WERI-Rb-1 (cell line): ENCODE data around the gene CKB.

Source experiments
- DNase-seq: peaks from one replicate; pipeline ENCODE4 v3.0.0-alpha.2; 2020
- H3K27ac ChIP-seq: fragments of 250-450 bp; sonication (Bioruptor Pico); 2 replicates; pipeline ENCODE4 v1.5.1; 2020; ENCODE audit warnings: mild to moderate bottlenecking, moderate library complexity
- H3K27me3 ChIP-seq: fragments of 250-450 bp; sonication (Bioruptor Pico); 2 replicates; pipeline ENCODE4 v1.5.1; 2021; ENCODE audit warnings: mild to moderate bottlenecking, low read depth, moderate library complexity; ENCODE audit not compliant: insufficient read depth, severe bottlenecking
- H3K36me3 ChIP-seq: fragments of 250-450 bp; sonication (Bioruptor Pico); 2 replicates; pipeline ENCODE4 v1.5.1; 2020; ENCODE audit warnings: mild to moderate bottlenecking, moderate library complexity
- H3K4me3 ChIP-seq: 2 replicates; pipeline ENCODE4 v1.5.1; 2011; ENCODE audit warnings: low read depth, mild to moderate bottlenecking, control low read depth, low read length
- H3K9me3 ChIP-seq: fragments of 250-450 bp; sonication (Bioruptor Pico); 2 replicates; pipeline ENCODE4 v1.5.1; 2021; ENCODE audit warnings: mild to moderate bottlenecking, moderate library complexity; ENCODE audit not compliant: severe bottlenecking
- TF ChIP-seq, protein P1 (sequence below): IDR thresholded peaks from 2 replicates; pipeline ENCODE4 v1.5.1; 2011; ENCODE audit warnings: low read depth, mild to moderate bottlenecking, control low read depth, inconsistent platforms, low read length

Gene CKB

DNA sequence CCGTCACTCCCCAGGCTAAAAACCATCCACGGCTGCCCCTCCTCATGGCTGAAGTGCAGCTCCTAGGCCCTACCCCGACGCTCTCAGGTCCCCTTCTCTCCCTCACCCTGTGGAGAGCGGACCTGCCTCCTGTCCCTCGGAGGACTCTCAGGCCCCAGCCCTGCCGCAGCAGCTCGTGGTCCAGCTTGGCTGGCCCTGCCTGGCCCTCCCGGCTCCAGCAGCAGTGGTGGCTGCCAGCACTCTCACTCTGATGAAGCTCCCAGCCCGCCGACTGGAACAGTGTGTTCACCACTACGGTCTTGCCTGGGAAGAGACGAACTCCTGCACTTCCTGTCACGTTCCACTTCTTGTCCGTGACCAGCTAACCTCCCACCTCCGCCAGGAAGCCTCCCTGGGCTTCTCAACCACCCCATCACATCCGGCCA, 28.7 kb upstream of the CKB start:
- Histone ChIP-seq H3K27me3 (no peaks in the 10 kb centered on the region), H3K36me3 (peaks cover 4% of the 10 kb centered on the region; the same call in 1 of the 2 replicates), H3K9me3 (no peaks in the 10 kb centered on the region), H3K4me3 (no peak overlapping the region), H3K27ac (no peak overlapping the region)
- TF ChIP-seq, protein P1, sequence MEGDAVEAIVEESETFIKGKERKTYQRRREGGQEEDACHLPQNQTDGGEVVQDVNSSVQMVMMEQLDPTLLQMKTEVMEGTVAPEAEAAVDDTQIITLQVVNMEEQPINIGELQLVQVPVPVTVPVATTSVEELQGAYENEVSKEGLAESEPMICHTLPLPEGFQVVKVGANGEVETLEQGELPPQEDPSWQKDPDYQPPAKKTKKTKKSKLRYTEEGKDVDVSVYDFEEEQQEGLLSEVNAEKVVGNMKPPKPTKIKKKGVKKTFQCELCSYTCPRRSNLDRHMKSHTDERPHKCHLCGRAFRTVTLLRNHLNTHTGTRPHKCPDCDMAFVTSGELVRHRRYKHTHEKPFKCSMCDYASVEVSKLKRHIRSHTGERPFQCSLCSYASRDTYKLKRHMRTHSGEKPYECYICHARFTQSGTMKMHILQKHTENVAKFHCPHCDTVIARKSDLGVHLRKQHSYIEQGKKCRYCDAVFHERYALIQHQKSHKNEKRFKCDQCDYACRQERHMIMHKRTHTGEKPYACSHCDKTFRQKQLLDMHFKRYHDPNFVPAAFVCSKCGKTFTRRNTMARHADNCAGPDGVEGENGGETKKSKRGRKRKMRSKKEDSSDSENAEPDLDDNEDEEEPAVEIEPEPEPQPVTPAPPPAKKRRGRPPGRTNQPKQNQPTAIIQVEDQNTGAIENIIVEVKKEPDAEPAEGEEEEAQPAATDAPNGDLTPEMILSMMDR, result no peak
- no peak for DNase-seq

DNA sequence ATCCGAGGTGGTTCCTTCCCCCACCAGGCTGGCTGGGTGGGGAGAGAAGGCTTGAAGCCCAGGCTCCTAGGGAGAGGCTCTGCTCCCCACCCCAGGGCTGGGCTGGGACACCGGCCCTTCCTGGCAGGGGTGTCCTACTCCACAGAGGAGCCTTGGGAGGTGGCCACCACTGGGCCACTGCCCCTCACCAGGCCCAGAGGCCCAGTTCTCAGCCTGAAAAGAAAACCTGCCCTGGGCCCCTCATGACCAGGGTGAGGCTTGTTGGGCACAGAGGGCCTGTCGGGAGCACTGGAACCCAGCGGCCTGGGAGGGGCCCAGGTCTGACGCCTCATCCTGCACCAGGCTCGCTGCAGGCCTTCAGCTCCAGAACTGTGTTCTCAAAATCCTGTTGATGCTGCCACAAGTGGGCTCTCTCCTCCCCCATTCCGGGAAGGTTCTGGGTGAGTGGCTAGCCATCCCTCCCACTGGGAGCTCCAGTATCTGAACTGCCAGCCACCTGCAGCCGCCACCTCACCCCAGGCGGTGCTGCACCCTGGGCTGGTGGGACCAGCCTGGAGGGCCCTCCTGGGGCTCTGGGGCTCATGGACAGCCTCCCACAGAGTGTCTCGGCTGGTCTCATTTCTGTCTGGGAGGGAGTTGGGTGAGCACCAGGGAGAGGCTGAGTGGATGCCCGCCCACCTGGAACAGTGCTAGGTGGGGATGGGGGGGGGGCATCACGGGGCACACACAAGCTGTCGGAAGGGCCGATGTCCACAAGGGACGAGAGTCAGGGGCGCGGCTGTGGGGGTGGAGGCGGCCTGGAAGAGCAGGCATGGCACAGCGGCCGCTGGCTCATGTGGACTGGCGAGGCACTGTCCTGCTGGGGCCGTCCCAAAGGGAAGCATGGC, 28.1 kb upstream of the CKB start:
- Histone ChIP-seq H3K9me3 (no peaks in the 10 kb centered on the region), H3K27ac (no peak overlapping the region), H3K4me3 (no peak overlapping the region), H3K36me3 (peaks cover 4% of the 10 kb centered on the region; the same call in 1 of the 2 replicates), H3K27me3 (no peaks in the 10 kb centered on the region)
- no peak for DNase-seq
- TF ChIP-seq, protein P1, result no peak

DNA sequence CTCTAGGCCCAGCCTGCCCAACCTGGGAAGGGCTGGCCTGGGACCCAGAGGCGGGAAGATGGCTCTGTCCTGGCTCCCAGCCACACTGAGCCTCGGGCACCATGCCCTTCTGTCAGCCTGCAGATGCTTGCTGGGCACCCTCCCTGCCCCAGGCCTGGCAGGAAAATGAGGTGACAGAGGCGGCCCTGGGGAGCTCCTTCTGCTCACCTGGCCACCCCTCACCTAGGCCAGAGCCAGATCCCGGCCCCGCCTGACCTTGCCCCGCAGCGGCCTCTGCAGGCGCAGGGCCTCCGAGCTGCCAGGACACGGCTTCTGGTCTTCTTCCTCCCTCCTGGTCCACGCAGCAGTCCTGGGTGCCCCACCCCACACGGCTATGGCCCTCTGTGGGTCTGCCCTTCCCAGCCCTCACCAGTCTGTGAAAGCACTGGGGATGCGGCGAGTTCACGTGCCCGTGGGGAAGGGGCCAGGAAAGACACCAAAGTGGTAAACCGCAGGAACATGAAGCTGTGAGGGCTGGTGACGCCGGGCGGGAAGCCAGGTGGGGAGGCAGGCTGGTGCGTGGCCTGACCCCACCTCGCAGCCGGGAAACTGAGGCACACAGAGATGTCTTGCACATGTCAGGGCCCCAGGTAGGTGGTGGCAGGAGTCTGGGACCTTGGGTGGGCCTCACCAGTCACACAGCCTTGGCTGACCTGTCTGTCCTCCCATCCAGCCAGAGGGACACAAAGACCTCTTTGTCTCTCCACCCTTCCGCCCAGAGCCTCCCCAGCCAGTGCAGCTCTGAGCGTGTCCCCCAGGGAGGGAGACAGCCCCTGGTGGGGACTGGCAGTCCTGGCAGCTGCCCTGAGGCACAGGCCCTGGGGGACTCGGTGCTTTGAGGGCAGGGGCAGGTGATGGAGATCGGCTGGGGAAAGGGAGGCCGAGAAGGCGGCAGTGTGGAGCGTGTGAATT, 27.0 kb upstream of the CKB start:
- no peak for DNase-seq
- no peak overlapping the region for H3K27ac ChIP-seq
- no peak overlapping the region for H3K4me3 ChIP-seq

DNA sequence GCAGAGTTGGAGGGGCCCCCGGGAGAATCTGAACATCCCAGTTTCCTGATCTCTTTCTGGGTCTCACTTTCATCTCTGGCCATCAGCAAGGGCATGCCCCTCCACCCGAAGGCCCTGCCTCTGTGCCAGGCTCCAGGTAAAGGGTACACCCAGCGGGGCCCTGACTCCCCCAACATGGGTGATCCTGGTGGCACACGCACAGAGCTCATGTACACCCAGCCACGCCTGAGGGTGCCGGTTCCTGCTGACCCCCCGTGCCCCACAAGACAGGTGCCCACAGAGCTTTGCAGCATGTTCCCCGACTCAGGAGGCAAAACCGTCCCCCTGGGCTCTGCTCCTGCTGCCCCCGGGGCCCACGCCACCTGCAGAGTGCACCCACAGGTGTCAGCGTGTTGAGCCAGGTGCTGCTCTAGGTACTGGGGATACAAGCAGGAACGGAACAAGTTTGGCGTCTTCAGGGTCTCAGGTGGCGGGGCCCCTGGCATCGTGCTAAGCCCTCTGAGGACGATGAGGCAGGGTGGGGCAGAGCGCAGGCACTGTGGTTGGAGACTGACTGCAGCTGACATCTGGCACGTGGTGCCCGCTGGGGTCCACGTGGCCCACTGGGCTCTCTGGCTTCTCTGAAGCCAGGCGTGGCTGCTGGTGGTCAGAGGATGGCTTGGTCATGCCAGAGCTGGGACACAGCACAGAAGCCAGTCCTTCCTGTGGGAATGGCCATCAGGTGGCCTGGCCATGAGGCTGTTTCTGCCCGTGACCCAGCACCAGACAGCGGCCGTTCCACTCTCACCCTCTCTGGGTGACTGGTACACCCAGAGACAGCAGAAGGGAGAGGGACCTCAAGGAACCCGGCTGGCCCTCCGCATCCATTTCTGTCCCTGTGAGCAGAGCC, 26.1 kb upstream of the CKB start:
- H3K4me3 ChIP-seq, result no peak overlapping the region
- TF ChIP-seq, protein P1, result no peak
- no peaks in the 10 kb centered on the region for H3K27me3 ChIP-seq
- H3K9me3 ChIP-seq, result no peaks in the 10 kb centered on the region
- H3K27ac ChIP-seq, result no peak overlapping the region
- DNase-seq, result no peak
- H3K36me3 ChIP-seq, result no peaks in the 10 kb centered on the region

More for the DNA sequence above, 27.0 kb upstream of the CKB start:
- Histone ChIP-seq H3K36me3 (no peaks in the 10 kb centered on the region), H3K27me3 (no peaks in the 10 kb centered on the region), H3K9me3 (no peaks in the 10 kb centered on the region)
- TF ChIP-seq, protein P1, result peak; percentile 53

DNA sequence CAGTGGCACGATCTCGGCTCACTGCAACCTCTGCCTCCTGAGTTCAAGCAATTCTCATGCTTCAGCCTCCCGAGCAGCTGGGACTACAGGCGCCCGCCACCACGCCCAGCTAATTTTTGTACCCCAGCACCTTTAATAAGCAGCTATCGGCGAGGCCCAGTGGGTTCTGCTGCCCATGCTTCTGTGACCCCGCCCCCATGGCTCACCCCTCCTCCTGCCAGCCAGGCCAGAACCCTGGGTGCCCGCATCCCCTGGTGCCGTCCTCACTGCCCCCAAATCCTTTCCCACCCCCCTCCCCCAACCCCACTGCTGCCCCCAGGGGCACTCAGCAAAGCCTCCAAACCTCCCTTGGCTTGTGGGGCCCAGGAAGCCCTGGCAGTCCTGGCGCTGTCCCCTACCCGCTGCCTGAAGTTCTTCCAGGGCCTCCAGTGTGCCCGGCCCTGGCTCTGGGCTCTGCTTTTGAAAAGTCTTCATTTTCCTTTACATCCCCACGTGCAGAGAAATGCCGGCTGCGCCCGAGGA, 25.4 kb upstream of the CKB start:
- no peak for DNase-seq
- no peaks in the 10 kb centered on the region for H3K9me3 ChIP-seq
- H3K4me3 ChIP-seq, result no peak overlapping the region
- TF ChIP-seq, protein P1, result no peak
- no peaks in the 10 kb centered on the region for H3K27me3 ChIP-seq
- H3K27ac ChIP-seq, result no peak overlapping the region
- no peaks in the 10 kb centered on the region for H3K36me3 ChIP-seq
